Activated naive CD8-positive, alpha-beta T cell treated with anti-CD3 and anti-CD28 coated beads, Interleukin-2, amount 10 ng/mL, durations not matched to agents 7 days and 5 days (primary cell): Measurements from ENCODE around the gene MAPKAP1. TPM values are rescaled to one million over a fixed set of nuclear protein-coding genes. Genes with fewer than 3 reads are reported as not detected.

Source experiments
- ATAC-seq: fragments of 150-1000 bp; cut with Tn5 transposase; one replicate; pipeline ENCODE4 v1.10.0; 2021; ENCODE audit warnings: low read depth, moderate library complexity
- POLR2A ChIA-PET: fragments of 350-600 bp; sonication (Branson Sonifier 250); formaldehyde crosslinking; loops from one replicate; lab custom pipeline; 2021; ENCODE audit warnings: antibody characterized with exemption; lab: Charles Lee
- DNase-seq: peaks from one replicate; pipeline ENCODE4 v3.0.0; 2021
- H3K27ac Mint-ChIP-seq: one replicate; pipeline ENCODE4 v1.8.0; 2022; ENCODE audit warnings: mild to moderate bottlenecking, mixed read lengths
- H3K27me3 Mint-ChIP-seq: one replicate; pipeline ENCODE4 v1.8.0; 2022; ENCODE audit warnings: mild to moderate bottlenecking, moderate library complexity, mixed read lengths
- H3K36me3 Mint-ChIP-seq: one replicate; pipeline ENCODE4 v1.8.0; 2021; ENCODE audit warnings: mild to moderate bottlenecking, mixed read lengths
- H3K4me1 Mint-ChIP-seq: one replicate; pipeline ENCODE4 v1.8.0; 2021; ENCODE audit warnings: mixed read lengths
- H3K4me3 Mint-ChIP-seq: one replicate; pipeline ENCODE4 v1.8.0; 2022; ENCODE audit warnings: mild to moderate bottlenecking, moderate library complexity, mixed read lengths
- H3K9me3 Mint-ChIP-seq: one replicate; pipeline ENCODE4 v1.8.0; 2021; ENCODE audit warnings: mixed read lengths
- total RNA-seq, 2 experiments: library from RNA; stranded (reverse); gene quantifications; one replicate each; pipeline ENCODE4 v1.2.3, GENCODE V29; 2021

Gene MAPKAP1
- total RNA-seq, 2 experiments from 2014 or later: 48.2 to 51.5 TPM

DNA sequence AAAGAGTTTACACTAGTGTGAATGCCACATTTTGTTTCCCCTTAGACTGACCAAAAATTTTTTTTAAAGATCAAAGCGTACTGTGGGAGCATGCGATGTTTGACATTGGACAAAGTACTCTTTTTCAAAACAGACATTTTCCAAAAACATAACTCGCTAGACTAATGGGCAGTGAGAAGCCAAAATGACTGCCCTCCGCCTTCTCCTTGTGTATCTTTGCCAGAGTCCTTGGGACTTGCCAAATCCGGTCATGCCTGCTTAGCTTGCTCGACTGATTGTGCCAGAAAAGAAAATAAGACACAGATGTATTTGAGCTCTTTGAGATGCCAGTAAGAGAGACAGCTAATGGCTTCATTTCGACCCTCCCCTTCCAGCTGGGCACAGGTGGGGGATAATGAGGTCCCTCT lies 157.5 kb downstream of the MAPKAP1 start:
- H3K9me3 Mint-ChIP-seq: no peaks in the 10 kb centered on the region
- POLR2A ChIA-PET: no interaction called here
- no peaks in the 10 kb centered on the region for H3K27me3 Mint-ChIP-seq
- peaks cover 2% of the 10 kb centered on the region for H3K36me3 Mint-ChIP-seq
- no peak overlapping the region for H3K4me3 Mint-ChIP-seq
- H3K27ac Mint-ChIP-seq: no peak overlapping the region
- ATAC-seq (no peak), DNase-seq (no peak)
- H3K4me1 Mint-ChIP-seq: peaks cover 3% of the 10 kb centered on the region

GRCh38 chr9:125549039-125549438 lies 158.0 kb downstream of the MAPKAP1 start:
- no peak for DNase-seq
- POLR2A ChIA-PET: no interaction called here
- Mint-ChIP-seq H3K27ac (no peak overlapping the region), H3K36me3 (peaks cover 2% of the 10 kb centered on the region), H3K4me1 (peaks cover under 1% of the 10 kb centered on the region), H3K4me3 (no peak overlapping the region), H3K9me3 (no peaks in the 10 kb centered on the region), H3K27me3 (no peaks in the 10 kb centered on the region)
- no peak for ATAC-seq

- Mint-ChIP-seq H3K27ac (no peak overlapping the region), H3K36me3 (peaks cover 2% of the 10 kb centered on the region), H3K27me3 (no peaks in the 10 kb centered on the region), H3K9me3 (no peaks in the 10 kb centered on the region), H3K4me3 (no peak overlapping the region), H3K4me1 (no peaks in the 10 kb centered on the region)
- POLR2A ChIA-PET: interaction anchor here (0.6 kb wide), 1 partner anchor 368 kb away, joined by 4 read pairs; no protein-coding TSS in a partner anchor
- DNase-seq (no peak), ATAC-seq (no peak)
These were observed 158.9 kb downstream of the MAPKAP1 start for GRCh38 chr9:125548141-125548540.

GRCh38 chr9:125547368-125547767 lies 159.6 kb downstream of the MAPKAP1 start:
- DNase-seq (no peak), ATAC-seq (no peak)
- no peak overlapping the region for H3K4me3 Mint-ChIP-seq
- no peaks in the 10 kb centered on the region for H3K9me3 Mint-ChIP-seq
- peaks cover 3% of the 10 kb centered on the region for H3K36me3 Mint-ChIP-seq
- H3K4me1 Mint-ChIP-seq: no peaks in the 10 kb centered on the region
- no peaks in the 10 kb centered on the region for H3K27me3 Mint-ChIP-seq
- POLR2A ChIA-PET: no interaction called here
- H3K27ac Mint-ChIP-seq: no peak overlapping the region

DNA sequence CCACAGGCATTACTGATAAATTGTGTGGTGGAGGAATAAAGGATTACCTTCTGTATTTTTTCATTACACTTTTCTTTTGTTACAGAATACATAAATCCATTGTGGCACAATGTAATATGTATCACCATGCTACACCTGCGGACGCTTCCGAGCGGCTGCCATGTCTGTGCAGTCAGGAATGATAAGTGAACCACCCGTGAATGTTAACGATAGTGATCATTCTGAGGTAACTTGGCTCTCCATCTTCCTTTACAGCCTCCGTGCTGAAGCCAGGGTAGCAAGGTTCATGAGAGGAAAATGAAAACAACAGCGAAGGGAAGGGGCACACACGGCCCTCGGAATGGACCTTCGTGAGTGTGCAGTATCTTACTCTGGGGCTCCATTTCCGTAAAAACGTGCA lies 161.2 kb downstream of the MAPKAP1 start:
- Mint-ChIP-seq H3K27me3 (no peaks in the 10 kb centered on the region), H3K36me3 (peaks cover 7% of the 10 kb centered on the region), H3K4me3 (no peak overlapping the region), H3K9me3 (no peaks in the 10 kb centered on the region), H3K27ac (no peak overlapping the region), H3K4me1 (no peaks in the 10 kb centered on the region)
- no peak for DNase-seq
- POLR2A ChIA-PET: no interaction called here
- ATAC-seq: no peak

DNA sequence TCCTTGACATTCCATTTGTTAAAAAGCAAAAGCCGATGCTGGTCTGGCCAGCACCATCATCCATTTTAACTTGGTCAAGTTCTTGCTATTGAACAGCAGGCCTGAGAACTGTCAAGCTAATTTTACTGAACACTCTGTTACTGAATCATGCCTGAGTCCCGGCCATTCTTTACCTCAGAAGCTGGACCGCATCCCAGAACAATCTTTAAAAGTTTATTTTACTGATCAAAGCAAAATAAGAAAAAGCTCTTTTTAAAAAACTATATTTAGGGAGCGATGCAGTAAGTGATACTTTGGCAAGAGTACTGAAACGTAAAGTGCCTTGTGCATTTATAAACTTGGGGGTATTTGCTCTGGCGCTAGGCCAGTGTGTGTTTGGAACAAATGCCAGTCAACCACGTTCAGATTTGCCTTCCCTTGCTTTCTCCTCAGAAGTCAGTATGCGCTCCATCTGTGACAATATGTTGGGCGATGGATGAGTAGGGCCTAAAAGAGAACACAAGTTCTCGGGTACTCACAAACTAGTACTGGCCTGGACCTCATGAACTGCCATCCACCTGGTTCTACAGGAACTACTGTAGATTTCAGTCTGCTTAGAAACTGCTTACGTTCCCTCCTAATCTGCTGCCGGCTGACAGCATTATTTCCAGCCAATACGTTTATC lies 161.9 kb downstream of the MAPKAP1 start:
- POLR2A ChIA-PET: no interaction called here
- no peak overlapping the region for H3K27ac Mint-ChIP-seq
- no peak for DNase-seq
- H3K36me3 Mint-ChIP-seq: peaks cover 7% of the 10 kb centered on the region
- H3K27me3 Mint-ChIP-seq: no peaks in the 10 kb centered on the region
- H3K4me3 Mint-ChIP-seq: no peak overlapping the region
- no peak for ATAC-seq
- no peaks in the 10 kb centered on the region for H3K9me3 Mint-ChIP-seq
- no peaks in the 10 kb centered on the region for H3K4me1 Mint-ChIP-seq

DNA sequence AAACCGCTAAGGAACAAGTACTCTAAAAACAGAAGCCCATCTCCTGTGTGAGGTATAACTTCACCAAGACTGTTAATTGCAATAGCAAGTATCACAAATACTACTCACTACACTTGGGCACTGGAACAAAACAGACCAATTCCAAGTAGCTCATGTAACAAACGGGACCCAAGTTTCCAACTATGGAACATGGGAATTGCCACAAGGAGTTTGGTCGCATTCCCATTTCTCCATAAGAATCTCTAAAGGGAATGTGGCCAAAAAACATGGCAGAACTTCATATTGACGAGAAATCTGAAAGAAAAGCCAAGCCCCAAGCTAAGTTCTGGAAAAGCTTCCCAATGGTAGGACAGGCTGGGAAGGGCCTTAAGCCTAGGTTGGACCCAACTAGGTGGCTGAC lies 162.5 kb downstream of the MAPKAP1 start:
- H3K36me3 Mint-ChIP-seq: peaks cover 7% of the 10 kb centered on the region
- POLR2A ChIA-PET: no interaction called here

DNA sequence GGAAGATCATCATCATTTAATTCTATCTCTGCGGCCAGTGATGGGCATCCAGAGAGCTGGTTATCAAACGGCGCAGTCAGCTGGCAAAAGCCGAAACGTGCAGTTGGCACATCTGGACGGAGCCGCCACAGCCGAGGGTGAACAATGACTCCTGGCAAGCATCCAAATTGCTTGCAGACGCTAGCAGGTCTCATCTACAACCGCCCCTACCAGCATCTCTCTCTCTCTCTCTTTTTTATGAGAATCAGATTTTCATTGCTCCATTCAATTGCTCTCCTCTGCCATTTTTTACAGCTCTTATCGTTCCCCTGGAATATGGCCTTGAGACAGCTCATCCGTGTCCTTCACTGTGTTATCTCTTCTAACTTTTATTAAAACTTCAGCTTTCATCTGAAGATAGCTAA lies 165.2 kb downstream of the MAPKAP1 start:
- no peaks in the 10 kb centered on the region for H3K27me3 Mint-ChIP-seq
- ATAC-seq (no peak), DNase-seq (no peak)
- POLR2A ChIA-PET: no interaction called here
- peaks cover 2% of the 10 kb centered on the region for H3K4me1 Mint-ChIP-seq
- no peak overlapping the region for H3K4me3 Mint-ChIP-seq
- H3K9me3 Mint-ChIP-seq: no peaks in the 10 kb centered on the region
- H3K36me3 Mint-ChIP-seq: peaks cover 9% of the 10 kb centered on the region
- H3K27ac Mint-ChIP-seq: no peak overlapping the region

More for the DNA sequence above, 162.5 kb downstream of the MAPKAP1 start:
- Mint-ChIP-seq H3K9me3 (no peaks in the 10 kb centered on the region), H3K27me3 (no peaks in the 10 kb centered on the region), H3K27ac (no peak overlapping the region), H3K4me3 (no peak overlapping the region), H3K4me1 (peaks cover 1% of the 10 kb centered on the region)
- ATAC-seq (no peak), DNase-seq (no peak)

GRCh38 chr9:125540497-125540896 lies 166.5 kb downstream of the MAPKAP1 start:
- Mint-ChIP-seq H3K9me3 (no peaks in the 10 kb centered on the region), H3K4me1 (peaks cover 2% of the 10 kb centered on the region), H3K27ac (no peak overlapping the region), H3K36me3 (peaks cover 9% of the 10 kb centered on the region), H3K4me3 (no peak overlapping the region), H3K27me3 (no peaks in the 10 kb centered on the region)
- DNase-seq: no peak
- POLR2A ChIA-PET: no interaction called here
- ATAC-seq: no peak

DNA sequence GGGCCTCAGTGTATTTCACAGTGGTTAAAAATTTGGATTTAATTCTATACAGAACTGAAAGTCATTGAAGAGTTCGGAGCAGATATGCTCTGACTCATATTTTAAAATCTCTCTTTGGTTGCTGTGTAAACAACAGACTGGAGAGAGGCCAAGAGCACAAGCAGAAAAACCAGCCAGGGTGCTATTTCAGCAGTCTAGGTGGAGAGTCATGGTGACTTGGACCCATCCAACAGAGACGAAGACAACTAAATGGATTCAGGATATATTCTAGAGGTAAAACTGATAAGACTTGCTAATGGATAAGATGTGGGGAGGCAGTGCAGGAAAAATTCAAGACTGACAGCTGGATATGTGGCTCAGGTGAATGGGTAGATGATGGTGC lies 168.9 kb downstream of the MAPKAP1 start:
- H3K27ac Mint-ChIP-seq: no peak overlapping the region
- H3K4me1 Mint-ChIP-seq: peaks cover 2% of the 10 kb centered on the region
- POLR2A ChIA-PET: no interaction called here
- no peak for DNase-seq
- no peak overlapping the region for H3K4me3 Mint-ChIP-seq
- no peak for ATAC-seq
- no peaks in the 10 kb centered on the region for H3K27me3 Mint-ChIP-seq
- H3K9me3 Mint-ChIP-seq: no peaks in the 10 kb centered on the region
- peaks cover 9% of the 10 kb centered on the region for H3K36me3 Mint-ChIP-seq

DNA sequence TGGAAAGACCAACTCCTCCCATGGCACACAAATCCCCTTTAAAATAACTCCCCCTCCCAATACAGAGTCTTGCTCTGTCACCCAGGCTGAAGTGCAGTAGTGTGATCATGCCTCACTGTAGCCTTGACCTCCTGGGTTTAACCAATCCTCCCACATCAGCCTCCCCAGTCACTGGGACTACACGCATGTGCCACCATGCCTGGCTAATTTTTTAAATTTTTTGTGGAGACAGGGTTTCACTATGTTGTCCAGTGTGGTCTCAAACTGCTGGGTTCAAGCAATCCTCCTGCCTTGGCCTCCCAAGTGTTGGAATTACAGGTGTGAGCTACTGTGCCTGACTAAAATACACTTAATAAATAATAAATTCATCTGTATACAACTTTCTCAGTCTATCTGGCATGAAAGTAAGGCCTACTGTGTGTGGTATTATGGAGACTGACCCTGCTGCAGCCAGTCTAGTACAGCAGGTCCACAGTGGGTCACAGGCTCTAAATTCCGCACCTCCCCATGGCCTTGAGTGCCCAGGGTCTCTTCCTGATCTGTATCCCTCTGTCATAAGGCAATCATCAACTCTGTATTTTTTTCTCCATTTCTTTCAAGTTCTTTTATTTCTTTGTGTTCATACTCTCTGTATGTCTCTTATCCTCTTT lies 169.4 kb downstream of the MAPKAP1 start:
- peaks cover 7% of the 10 kb centered on the region for H3K36me3 Mint-ChIP-seq
- no peaks in the 10 kb centered on the region for H3K9me3 Mint-ChIP-seq
- H3K4me3 Mint-ChIP-seq: no peak overlapping the region
- ATAC-seq (no peak), DNase-seq (no peak)
- H3K27ac Mint-ChIP-seq: no peak overlapping the region
- no peaks in the 10 kb centered on the region for H3K27me3 Mint-ChIP-seq
- H3K4me1 Mint-ChIP-seq: peaks cover 2% of the 10 kb centered on the region
- POLR2A ChIA-PET: no interaction called here

DNA sequence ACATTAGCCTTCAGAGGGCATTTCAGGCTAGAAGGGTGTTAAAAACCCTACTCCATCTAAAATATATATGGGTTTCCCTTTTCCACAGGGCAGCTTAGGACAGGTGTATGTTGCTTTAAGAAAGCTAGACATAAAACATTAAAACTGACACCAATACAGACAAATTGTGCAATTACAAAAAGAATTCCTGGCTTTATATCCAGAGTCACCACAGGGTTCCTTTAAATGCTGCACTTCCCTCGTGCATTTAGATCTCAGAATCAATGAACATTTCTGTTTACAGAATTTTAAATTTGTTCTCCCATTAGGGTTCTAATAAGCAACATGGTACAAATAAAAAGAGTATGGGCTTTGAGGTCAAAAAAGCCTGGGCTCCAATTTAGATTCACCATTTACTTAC lies 170.2 kb downstream of the MAPKAP1 start:
- no peak overlapping the region for H3K4me3 Mint-ChIP-seq
- POLR2A ChIA-PET: no interaction called here
- no peaks in the 10 kb centered on the region for H3K27me3 Mint-ChIP-seq
- H3K36me3 Mint-ChIP-seq: peaks cover 4% of the 10 kb centered on the region
- DNase-seq (no peak), ATAC-seq (no peak)
- H3K27ac Mint-ChIP-seq: no peak overlapping the region
- no peaks in the 10 kb centered on the region for H3K9me3 Mint-ChIP-seq
- H3K4me1 Mint-ChIP-seq: peaks cover 2% of the 10 kb centered on the region

DNA sequence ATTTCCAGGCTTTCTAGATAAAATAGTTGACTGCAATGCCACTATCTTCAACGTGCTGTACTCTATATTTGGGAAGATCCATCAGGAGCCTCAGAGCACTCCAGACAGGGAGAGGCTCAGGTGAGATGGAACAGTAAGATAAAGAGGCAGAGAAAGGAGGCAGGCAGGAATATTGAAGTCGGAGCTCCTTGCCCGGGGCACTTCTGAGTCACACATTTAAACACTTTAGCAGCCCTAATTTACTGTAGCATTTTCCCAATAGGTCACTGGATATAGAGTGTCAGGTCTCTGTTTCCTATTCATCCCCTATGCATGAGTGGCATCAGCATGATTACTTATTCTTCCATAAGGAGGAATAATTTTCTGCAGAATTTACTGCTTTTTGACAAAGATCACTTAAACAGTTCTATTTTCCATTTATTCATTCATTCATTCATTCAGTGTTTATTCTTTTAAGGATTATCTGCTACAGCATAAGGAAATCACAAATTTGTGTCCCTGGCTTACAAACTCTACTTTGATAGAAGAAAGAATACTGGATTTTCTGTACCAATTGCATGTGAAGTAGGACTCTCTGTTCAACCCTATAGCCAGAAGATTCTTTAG lies 170.7 kb downstream of the MAPKAP1 start:
- H3K4me1 Mint-ChIP-seq: peaks cover 3% of the 10 kb centered on the region
- no peaks in the 10 kb centered on the region for H3K27me3 Mint-ChIP-seq
- H3K36me3 Mint-ChIP-seq: peaks cover 4% of the 10 kb centered on the region
- no peak overlapping the region for H3K4me3 Mint-ChIP-seq
- ATAC-seq (no peak), DNase-seq (no peak)
- POLR2A ChIA-PET: no interaction called here
- no peaks in the 10 kb centered on the region for H3K9me3 Mint-ChIP-seq
- no peak overlapping the region for H3K27ac Mint-ChIP-seq
